BLaER1 treated with 17β-estradiol and CSF1 and Interleukin-3, amounts not matched to agents 10 nM and 100 nM (cell line): ENCODE data around the gene ENAM.
"Not testable (repeated sequence)": the region's sequence is repeated elsewhere in the genome, so short reads cannot be mapped to it uniquely, and the experiment has no call there.

Experiments
- H3K27ac ChIP-seq, 11 experiments: shearing (Covaris generic); formaldehyde crosslinking; 2 replicates each; pipeline ENCODE4 v1.8.1; 2022
- H3K27me3 ChIP-seq, 11 experiments: shearing (Covaris generic); formaldehyde crosslinking; 2 replicates each; pipeline ENCODE4 v1.8.1; 2022
- H3K36me3 ChIP-seq, 11 experiments: shearing (Covaris generic); formaldehyde crosslinking; 2 replicates each; pipeline ENCODE4 v1.8.1; 2022
- H3K4me1 ChIP-seq, 10 experiments: shearing (Covaris generic); formaldehyde crosslinking; 2 replicates each; pipeline ENCODE4 v1.8.1; 2022
- H3K4me2 ChIP-seq, 11 experiments: shearing (Covaris generic); formaldehyde crosslinking; 2 replicates each; pipeline ENCODE4 v1.8.1; 2022
- H3K4me3 ChIP-seq, 10 experiments: shearing (Covaris generic); formaldehyde crosslinking; 2 replicates each; pipeline ENCODE4 v1.8.1; 2022
- H3K9ac ChIP-seq, 11 experiments: shearing (Covaris generic); formaldehyde crosslinking; 2 replicates each; pipeline ENCODE4 v1.8.1; 2022
- H3K9me3 ChIP-seq, 11 experiments: shearing (Covaris generic); formaldehyde crosslinking; replicated peaks in 1 of 11; 2 replicates each; pipeline ENCODE4 v1.8.1; 2022
- H4K20me1 ChIP-seq, 11 experiments: shearing (Covaris generic); formaldehyde crosslinking; 2 replicates each; pipeline ENCODE4 v1.8.1; 2022
- Cebpa-rat ChIP-seq, 11 experiments: shearing (Covaris generic); IDR thresholded peaks; 2 replicates each; pipeline ENCODE4 v1.8.1; 2022

ENAM gene

GRCh38 chr4:70671091-70671490, 42.5 kb downstream of the ENAM start:
- no peak for TF ChIP-seq Cebpa-rat (IDR thresholded peaks at IDR 0.05)
- H3K9me3 ChIP-seq = no peaks in the 10 kb centered on the region
- H4K20me1 ChIP-seq = no peaks in the 10 kb centered on the region
- H3K4me2 ChIP-seq = no peak overlapping the region
- H3K27ac ChIP-seq = no peak overlapping the region
- no peaks in the 10 kb centered on the region for H3K36me3 ChIP-seq
- no peaks in the 10 kb centered on the region for H3K27me3 ChIP-seq
- no peak overlapping the region for H3K9ac ChIP-seq
- H3K4me3 ChIP-seq = no peak overlapping the region
- peaks cover 10 to 37% (median 25%) of the 10 kb centered on the region in 10 experiments; a peak in 19 of 20 replicates for H3K4me1 ChIP-seq

- Histone ChIP-seq H4K20me1 (no peaks in the 10 kb centered on the region), H3K4me1 (peaks cover 0 to 40% (median 31%) of the 10 kb centered on the region in 10 experiments; a peak in 17 of 20 replicates), H3K4me2 (no peak overlapping the region), H3K27me3 (no peaks in the 10 kb centered on the region), H3K36me3 (no peaks in the 10 kb centered on the region), H3K27ac (no peak overlapping the region), H3K9me3 (no peaks in the 10 kb centered on the region), H3K9ac (no peak overlapping the region), H3K4me3 (no peak overlapping the region)
- no peak for TF ChIP-seq Cebpa-rat (IDR thresholded peaks at IDR 0.05)
These were observed 45.6 kb downstream of the ENAM start for GRCh38 chr4:70674191-70674590.

GRCh38 chr4:70674731-70675130, 46.2 kb downstream of the ENAM start:
- H3K36me3 ChIP-seq = no peaks in the 10 kb centered on the region
- H3K9me3 ChIP-seq = no peaks in the 10 kb centered on the region
- H3K27me3 ChIP-seq = no peaks in the 10 kb centered on the region
- no peak for TF ChIP-seq Cebpa-rat (IDR thresholded peaks at IDR 0.05)
- H3K27ac ChIP-seq = no peak overlapping the region
- H4K20me1 ChIP-seq = no peaks in the 10 kb centered on the region
- H3K4me1 ChIP-seq = peaks cover 0 to 42% (median 34%) of the 10 kb centered on the region in 10 experiments; a peak in 17 of 20 replicates
- H3K4me3 ChIP-seq = no peak overlapping the region
- H3K4me2 ChIP-seq = no peak overlapping the region
- no peak overlapping the region for H3K9ac ChIP-seq

DNA sequence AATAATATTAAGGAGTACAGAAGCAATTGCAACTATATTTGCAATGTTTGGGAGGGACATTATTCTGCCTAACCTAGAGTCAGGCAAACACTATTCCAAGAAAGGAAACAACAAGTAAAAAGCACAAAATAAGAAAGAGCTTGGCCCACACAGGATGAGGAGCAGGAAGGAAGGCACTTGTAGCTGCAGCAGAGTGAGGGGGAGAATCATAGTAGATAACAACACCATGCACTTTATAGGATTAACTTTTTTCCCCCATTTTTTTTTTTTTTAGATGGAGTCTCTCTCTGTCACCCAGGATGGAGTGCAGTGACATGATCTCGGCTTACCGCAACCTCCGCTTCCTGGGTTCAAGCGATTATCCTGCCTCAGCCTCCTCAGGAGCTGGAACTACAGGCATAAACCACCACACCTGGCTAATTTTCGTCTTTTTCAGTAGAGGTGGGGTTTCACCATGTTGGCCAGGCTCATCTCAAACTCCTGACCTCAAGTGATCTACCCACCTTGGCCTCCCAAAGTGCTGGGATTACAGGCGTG, 48.1 kb downstream of the ENAM start:
- Histone ChIP-seq H3K36me3 (no peaks in the 10 kb centered on the region), H3K9me3 (no peaks in the 10 kb centered on the region), H3K4me1 (peaks cover 0 to 50% (median 34%) of the 10 kb centered on the region in 10 experiments; a peak in 17 of 20 replicates), H4K20me1 (no peaks in the 10 kb centered on the region), H3K4me3 (no peak overlapping the region), H3K9ac (no peak overlapping the region), H3K27ac (no peak overlapping the region; a peak in 1 of 22 replicates), H3K4me2 (peak overlapping the region in 9 of 11 experiments; percentile 33 to 67 (median 43); a peak in 17 of 22 replicates), H3K27me3 (no peaks in the 10 kb centered on the region)
- no peak for TF ChIP-seq Cebpa-rat (IDR thresholded peaks at IDR 0.05)

DNA sequence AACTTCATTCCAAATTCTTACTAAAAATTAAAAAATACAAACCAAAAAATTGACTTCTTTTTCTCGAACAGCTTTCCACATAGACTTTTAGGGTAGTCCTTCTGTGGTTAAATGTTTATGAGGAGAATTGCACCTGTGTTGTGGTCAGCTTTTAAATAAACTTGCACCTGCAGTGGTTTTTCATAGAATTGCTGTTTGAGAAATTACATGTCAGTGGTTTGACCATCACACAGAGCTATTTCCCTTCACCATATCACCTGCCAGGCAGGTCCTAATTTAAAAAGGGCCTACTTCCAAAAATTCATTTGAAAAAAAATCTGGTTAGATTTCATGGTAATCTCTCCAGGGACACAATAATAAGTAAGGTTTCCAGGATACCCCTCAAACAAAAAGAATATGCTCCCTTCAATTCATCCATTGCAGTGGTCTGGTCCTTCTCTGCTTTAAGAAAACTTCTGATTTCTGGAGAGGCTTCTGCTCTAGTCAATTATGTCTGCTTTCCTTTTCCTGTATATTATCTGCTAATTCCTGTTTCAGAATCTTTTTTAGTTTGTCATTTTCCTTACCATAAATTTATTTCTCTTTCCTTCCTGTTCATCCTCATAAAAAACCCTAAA, 49.9 kb downstream of the ENAM start:
- TF ChIP-seq Cebpa-rat (IDR thresholded peaks at IDR 0.05) = no peak
- H3K27me3 ChIP-seq = no peaks in the 10 kb centered on the region
- peaks cover 0 to 50% (median 34%) of the 10 kb centered on the region in 10 experiments; a peak in 17 of 20 replicates for H3K4me1 ChIP-seq
- H3K9me3 ChIP-seq = no peaks in the 10 kb centered on the region
- no peaks in the 10 kb centered on the region for H3K36me3 ChIP-seq
- no peaks in the 10 kb centered on the region for H4K20me1 ChIP-seq
- H3K4me2 ChIP-seq = peak overlapping the region in 9 of 11 experiments; percentile 38 to 75 (median 62); a peak in 17 of 22 replicates
- H3K9ac ChIP-seq = no peak overlapping the region
- H3K27ac ChIP-seq = no peak overlapping the region; a peak in 1 of 22 replicates
- no peak overlapping the region for H3K4me3 ChIP-seq

GRCh38 chr4:70680934-70681333, 52.4 kb downstream of the ENAM start:
- no peak overlapping the region for H3K9ac ChIP-seq
- TF ChIP-seq Cebpa-rat (IDR thresholded peaks at IDR 0.05) = no peak
- H3K9me3 ChIP-seq = no peaks in the 10 kb centered on the region
- H3K27me3 ChIP-seq = no peaks in the 10 kb centered on the region
- no peak overlapping the region; a peak in 2 of 22 replicates for H3K4me2 ChIP-seq
- no peaks in the 10 kb centered on the region for H3K36me3 ChIP-seq
- H4K20me1 ChIP-seq = no peaks in the 10 kb centered on the region
- H3K27ac ChIP-seq = no peak overlapping the region
- H3K4me3 ChIP-seq = no peak overlapping the region
- peaks cover 0 to 48% (median 33%) of the 10 kb centered on the region in 10 experiments; a peak in 17 of 20 replicates for H3K4me1 ChIP-seq

- Histone ChIP-seq H3K36me3 (no peaks in the 10 kb centered on the region), H3K9ac (no peak overlapping the region), H3K27me3 (no peaks in the 10 kb centered on the region), H3K4me2 (no peak overlapping the region), H3K9me3 (no peaks in the 10 kb centered on the region), H3K4me3 (no peak overlapping the region), H3K27ac (no peak overlapping the region), H4K20me1 (no peaks in the 10 kb centered on the region), H3K4me1 (peaks cover under 1 to 40% (median 26%) of the 10 kb centered on the region in 10 experiments; a peak in 18 of 20 replicates)
- TF ChIP-seq Cebpa-rat (IDR thresholded peaks at IDR 0.05) = no peak
These were observed 53.2 kb downstream of the ENAM start for GRCh38 chr4:70681704-70682103.

GRCh38 chr4:70682142-70682541, 53.6 kb downstream of the ENAM start:
- H3K36me3 ChIP-seq, H3K4me3 ChIP-seq, H3K9me3 ChIP-seq, H3K27me3 ChIP-seq, H3K9ac ChIP-seq, H4K20me1 ChIP-seq, H3K27ac ChIP-seq, H3K4me2 ChIP-seq: not testable (repeated sequence)
- peaks cover 5 to 39% (median 25%) of the 10 kb centered on the region in 10 experiments for H3K4me1 ChIP-seq

- Histone ChIP-seq H3K4me2 (peak overlapping the region; percentile 72 to 92 (median 85)), H3K27ac (peak overlapping the region; percentile 86 to 95 (median 91)), H3K4me3 (peak overlapping the region; percentile 80 to 94 (median 86)), H3K27me3 (no peaks in the 10 kb centered on the region), H3K4me1 (peaks cover 33 to 44% (median 40%) of the 10 kb centered on the region in 10 experiments), H3K36me3 (peaks cover 3 to 32% (median 16%) of the 10 kb centered on the region in 11 experiments; a peak in 17 of 22 replicates), H4K20me1 (peaks cover 12 to 38% (median 33%) of the 10 kb centered on the region in 11 experiments; a peak in 19 of 22 replicates), H3K9me3 (no peaks in the 10 kb centered on the region), H3K9ac (peak overlapping the region; percentile 85 to 94 (median 92))
- no peak for TF ChIP-seq Cebpa-rat (IDR thresholded peaks at IDR 0.05)
These were observed 58.8 kb downstream of the ENAM start for GRCh38 chr4:70687392-70687791.
